GM12891 (cell line): ENCODE measurements around the gene SHC3.

Source experiments
- POLR2A ChIP-seq: IDR thresholded peaks from 2 replicates; pipeline ENCODE4 v1.6.1; 2011; ENCODE audit warnings: low read depth, low read length, control low read depth
- POLR2AphosphoS5 ChIP-seq: IDR thresholded peaks from 2 replicates; pipeline ENCODE4 v1.6.1; 2011; ENCODE audit warnings: low read depth, low read length, control low read depth

DNA sequence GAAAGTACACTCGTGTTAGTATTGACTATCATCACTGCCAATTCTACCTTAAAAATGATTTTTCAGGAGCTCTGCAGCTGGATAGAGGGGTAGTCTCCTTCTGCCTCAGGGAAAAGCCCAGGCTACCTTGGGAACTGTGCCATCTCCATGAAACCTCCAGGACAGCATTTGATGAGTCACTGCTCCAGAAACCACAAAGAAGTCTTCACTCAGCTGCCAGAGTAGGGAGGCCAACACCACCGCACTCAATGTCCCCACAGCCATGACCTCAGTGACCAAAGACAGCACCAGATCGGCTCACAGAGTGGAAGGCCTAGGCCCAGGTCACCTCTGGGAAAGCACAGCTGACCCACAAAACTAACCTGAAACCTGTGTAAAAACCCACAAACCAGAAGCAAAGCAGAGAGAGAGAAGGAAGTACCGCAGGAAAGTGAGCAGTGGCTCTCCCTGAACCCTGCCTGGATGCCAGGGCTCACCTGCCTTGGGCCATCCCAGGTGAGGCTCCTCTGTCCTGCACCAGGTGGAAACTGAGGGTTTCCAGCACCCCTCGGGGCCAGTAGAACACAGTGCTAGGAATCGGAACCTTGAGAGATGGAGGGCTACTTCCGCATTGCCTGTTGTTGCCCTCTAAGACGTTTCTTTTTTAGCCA lies 157.3 kb downstream of the SHC3 start:
- TF ChIP-seq POLR2A: no peak
- no peak for TF ChIP-seq POLR2AphosphoS5
